HEK293T (cell line): ENCODE results near the gene FBXL17.

Experiments
- CTCF ChIA-PET: fragments of 350-600 bp; formaldehyde crosslinking; extraction: SDS; loops from one replicate; lab custom pipeline; 2021; ENCODE audit warnings: antibody characterized with exemption, inconsistent platforms; lab: Yijun Ruan, JAX
- POLR2A ChIA-PET: fragments of 350-600 bp; formaldehyde crosslinking; extraction: SDS; loops from one replicate; lab custom pipeline; 2020; ENCODE audit warnings: antibody characterized with exemption, inconsistent platforms; lab: Yijun Ruan, JAX
- DNase-seq: peaks from one replicate; pipeline ENCODE4 v3.0.0; 2012; ENCODE audit warnings: mixed read lengths; ENCODE audit errors: extremely low spot score
- ARNT ChIP-seq: fragments of 450-650 bp; IDR thresholded peaks from 2 replicates; pipeline ENCODE4 v1.6.1; 2017; ENCODE audit warnings: mild to moderate bottlenecking
- BHLHE40 ChIP-seq: fragments of 450-650 bp; IDR thresholded peaks from 2 replicates; pipeline ENCODE4 v1.6.1; 2016; ENCODE audit warnings: mild to moderate bottlenecking, moderate library complexity, borderline replicate concordance
- CTBP1 ChIP-seq: fragments of 450-650 bp; IDR thresholded peaks from 2 replicates; pipeline ENCODE4 v1.6.1; 2016; ENCODE audit warnings: borderline replicate concordance
- ELF4 ChIP-seq: fragments of 450-650 bp; IDR thresholded peaks from 2 replicates; pipeline ENCODE4 v1.6.1; 2017; ENCODE audit warnings: antibody characterized with exemption
- FOXA1 ChIP-seq: fragments of 450-650 bp; IDR thresholded peaks from 2 replicates; pipeline ENCODE4 v1.6.1; 2016; ENCODE audit warnings: mild to moderate bottlenecking
- FOXK2 ChIP-seq: fragments of 450-650 bp; IDR thresholded peaks from 2 replicates; pipeline ENCODE4 v1.6.1; 2016; ENCODE audit warnings: mild to moderate bottlenecking
- FOXM1 ChIP-seq: fragments of 450-650 bp; IDR thresholded peaks from 2 replicates; pipeline ENCODE4 v1.6.1; 2017; ENCODE audit warnings: mild to moderate bottlenecking, borderline replicate concordance
- HDGF ChIP-seq: fragments of 450-650 bp; IDR thresholded peaks from 2 replicates; pipeline ENCODE4 v1.6.1; 2017; ENCODE audit warnings: antibody characterized with exemption, borderline replicate concordance
- L3MBTL2 ChIP-seq: fragments of 450-650 bp; conservative IDR thresholded peaks from 2 replicates; pipeline ENCODE4 v1.6.1; 2016; ENCODE audit warnings: mild to moderate bottlenecking
- LEF1 ChIP-seq: fragments of 450-650 bp; IDR thresholded peaks from 2 replicates; pipeline ENCODE4 v1.6.1; 2017; ENCODE audit warnings: mild to moderate bottlenecking, borderline replicate concordance
- NFRKB ChIP-seq: fragments of 450-650 bp; IDR thresholded peaks from 2 replicates; pipeline ENCODE4 v1.6.1; 2016; ENCODE audit warnings: mild to moderate bottlenecking, moderate library complexity
- PKNOX1 ChIP-seq: fragments of 450-650 bp; IDR thresholded peaks from 2 replicates; pipeline ENCODE4 v1.6.1; 2016
- SP1 ChIP-seq: fragments of 450-650 bp; IDR thresholded peaks from 2 replicates; pipeline ENCODE4 v1.6.1; 2017
- SUZ12 ChIP-seq: fragments of 450-650 bp; IDR thresholded peaks from 2 replicates; pipeline ENCODE4 v1.6.1; 2016; ENCODE audit warnings: mild to moderate bottlenecking
- TARDBP ChIP-seq: fragments of 450-650 bp; IDR thresholded peaks from 2 replicates; pipeline ENCODE4 v1.6.1; 2016
- ZNF384 ChIP-seq: fragments of 450-650 bp; IDR thresholded peaks from 2 replicates; pipeline ENCODE4 v1.6.1; 2016

Gene FBXL17

GRCh38 chr5:108222011-108222410 is 159.9 kb downstream of the FBXL17 start:
- ChIA-PET POLR2A (no interaction called here), CTCF (no interaction called here)
- DNase-seq, result no peak
- TF ChIP-seq ARNT (no peak), SUZ12 (no peak), LEF1 (no peak), FOXK2 (no peak), TARDBP (no peak), FOXA1 (no peak), NFRKB (no peak), ELF4 (no peak), FOXM1 (no peak), ZNF384 (no peak), SP1 (no peak), HDGF (no peak), BHLHE40 (no peak), L3MBTL2 (no peak), PKNOX1 (no peak), CTBP1 (no peak)

GRCh38 chr5:108220834-108221233 is 161.1 kb downstream of the FBXL17 start:
- ChIA-PET CTCF (no interaction called here), POLR2A (no interaction called here)
- DNase-seq, result no peak
- TF ChIP-seq FOXA1 (no peak), L3MBTL2 (no peak), SP1 (no peak), HDGF (no peak), LEF1 (no peak), SUZ12 (no peak)

- ChIA-PET CTCF (no interaction called here), POLR2A (no interaction called here)
- no peak for DNase-seq
- TF ChIP-seq PKNOX1, result no peak
These were observed 165.0 kb downstream of the FBXL17 start for GRCh38 chr5:108216890-108217289.

- no peak for DNase-seq
- CTCF ChIA-PET, result no interaction called here
These were observed 167.0 kb downstream of the FBXL17 start for GRCh38 chr5:108214857-108215256.

GRCh38 chr5:108212775-108213346 is 169.0 kb downstream of the FBXL17 start:
- TF ChIP-seq FOXK2, result no peak
- no peak for TF ChIP-seq TARDBP
- TF ChIP-seq ARNT, result no peak
- no peak for TF ChIP-seq HDGF
- no peak for TF ChIP-seq SUZ12
- TF ChIP-seq FOXA1, result no peak
- no peak for TF ChIP-seq BHLHE40
- no peak for TF ChIP-seq FOXM1
- TF ChIP-seq ELF4, result no peak
- TF ChIP-seq ZNF384, result no peak
- no peak for TF ChIP-seq CTBP1
- no peak for TF ChIP-seq NFRKB
- TF ChIP-seq LEF1, result no peak
- CTCF ChIA-PET, result interaction anchor here (0.9 kb wide), 1 partner anchor 11 kb away, joined by 3 read pairs; no protein-coding TSS in a partner anchor
- POLR2A ChIA-PET, result no interaction called here
- no peak for DNase-seq

More at GRCh38 chr5:108214857-108215256, 167.0 kb downstream of the FBXL17 start:
- TF ChIP-seq ZNF384, result no peak
- no peak for TF ChIP-seq ELF4
- no peak for TF ChIP-seq FOXM1
- TF ChIP-seq ARNT, result no peak
- TF ChIP-seq HDGF, result no peak
- TF ChIP-seq L3MBTL2, result no peak
- no peak for TF ChIP-seq CTBP1
- no peak for TF ChIP-seq BHLHE40
- TF ChIP-seq FOXA1, result no peak
- no peak for TF ChIP-seq SP1
- no peak for TF ChIP-seq FOXK2
- no peak for TF ChIP-seq NFRKB
- no peak for TF ChIP-seq TARDBP
- no peak for TF ChIP-seq SUZ12
- TF ChIP-seq PKNOX1, result no peak
- TF ChIP-seq LEF1, result no peak
- POLR2A ChIA-PET, result no interaction called here

GRCh38 chr5:108206707-108207106 is 175.2 kb downstream of the FBXL17 start:
- TF ChIP-seq ZNF384 (no peak), FOXM1 (no peak), SUZ12 (no peak), ARNT (no peak), BHLHE40 (no peak), LEF1 (no peak), ELF4 (no peak), PKNOX1 (no peak), FOXK2 (no peak), NFRKB (no peak), HDGF (no peak), L3MBTL2 (no peak), CTBP1 (no peak), TARDBP (no peak), SP1 (no peak), FOXA1 (no peak)
- ChIA-PET POLR2A (no interaction called here), CTCF (no interaction called here)
- DNase-seq, result no peak
